HG03571 (cell line): Measurements from ENCODE around the gene ATP8A2.

ENCODE experiments used
- ATAC-seq: cut with Tn5 transposase; IDR thresholded peaks from one replicate; pipeline ENCODE4 v1.9.1; 2021; ENCODE audit not compliant: unreplicated experiment

The ATP8A2 gene

GRCh38 chr13:25844559-25845434 is 473.0 kb downstream of the ATP8A2 start:
- no peak for ATAC-seq

- no peak for ATAC-seq
Observed at GRCh38 chr13:25846222-25846984, 474.6 kb downstream of the ATP8A2 start.

GRCh38 chr13:25847145-25847544 is 475.4 kb downstream of the ATP8A2 start:
- ATAC-seq: no peak

GRCh38 chr13:25847635-25848626 is 476.2 kb downstream of the ATP8A2 start:
- ATAC-seq: no peak

GRCh38 chr13:25848812-25849745 is 477.3 kb downstream of the ATP8A2 start:
- no peak for ATAC-seq

- ATAC-seq: no peak
Observed at GRCh38 chr13:25857830-25858229, 486.1 kb downstream of the ATP8A2 start.

- ATAC-seq: no peak
Observed at GRCh38 chr13:25859528-25859927, 487.8 kb downstream of the ATP8A2 start.

GRCh38 chr13:25860265-25860664 is 488.5 kb downstream of the ATP8A2 start:
- ATAC-seq: no peak

GRCh38 chr13:25860862-25861261 is 489.1 kb downstream of the ATP8A2 start:
- ATAC-seq: no peak

GRCh38 chr13:25862156-25862555 is 490.4 kb downstream of the ATP8A2 start:
- no peak for ATAC-seq

GRCh38 chr13:25864116-25864515 is 492.3 kb downstream of the ATP8A2 start:
- ATAC-seq: no peak

- no peak for ATAC-seq
Observed at GRCh38 chr13:25864936-25865335, 493.2 kb downstream of the ATP8A2 start.

- no peak for ATAC-seq
Observed at GRCh38 chr13:25865391-25865790, 493.6 kb downstream of the ATP8A2 start.

- ATAC-seq: no peak
Observed at GRCh38 chr13:25867038-25867437, 495.3 kb downstream of the ATP8A2 start.

GRCh38 chr13:25868490-25868889 is 496.7 kb downstream of the ATP8A2 start:
- no peak for ATAC-seq

GRCh38 chr13:25869941-25870340 is 498.2 kb downstream of the ATP8A2 start:
- no peak for ATAC-seq

- ATAC-seq: no peak
Observed at GRCh38 chr13:25871389-25872125, 499.8 kb downstream of the ATP8A2 start.

- ATAC-seq: no peak
Observed at GRCh38 chr13:25872481-25873241, 500.9 kb downstream of the ATP8A2 start.
